Measurements from ENCODE around the gene RALGDS.

Gene RALGDS

DNA sequence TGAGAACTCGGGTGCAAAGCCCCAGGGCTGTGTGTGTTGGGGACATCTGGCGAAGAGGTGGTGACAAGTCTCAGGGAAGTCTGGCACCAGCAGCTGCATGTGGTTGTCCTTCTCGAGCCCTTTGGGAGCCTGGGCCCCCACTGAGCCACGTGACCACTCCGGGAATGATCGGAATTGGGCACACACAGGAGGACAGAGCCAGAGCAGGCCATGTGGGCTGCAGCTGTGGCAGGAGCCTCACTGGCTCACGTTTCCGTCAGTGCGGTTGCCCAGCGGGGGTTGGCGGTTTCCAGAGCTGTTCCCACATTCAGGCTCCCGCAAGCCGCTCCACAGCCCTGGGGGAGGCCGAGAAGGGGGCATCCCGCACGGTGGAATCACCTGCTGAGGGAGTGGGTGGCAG lies 66.1 kb downstream of the RALGDS start:
- DNase-seq (ENCODE audit: low read depth, low spot score), result no peak

DNA sequence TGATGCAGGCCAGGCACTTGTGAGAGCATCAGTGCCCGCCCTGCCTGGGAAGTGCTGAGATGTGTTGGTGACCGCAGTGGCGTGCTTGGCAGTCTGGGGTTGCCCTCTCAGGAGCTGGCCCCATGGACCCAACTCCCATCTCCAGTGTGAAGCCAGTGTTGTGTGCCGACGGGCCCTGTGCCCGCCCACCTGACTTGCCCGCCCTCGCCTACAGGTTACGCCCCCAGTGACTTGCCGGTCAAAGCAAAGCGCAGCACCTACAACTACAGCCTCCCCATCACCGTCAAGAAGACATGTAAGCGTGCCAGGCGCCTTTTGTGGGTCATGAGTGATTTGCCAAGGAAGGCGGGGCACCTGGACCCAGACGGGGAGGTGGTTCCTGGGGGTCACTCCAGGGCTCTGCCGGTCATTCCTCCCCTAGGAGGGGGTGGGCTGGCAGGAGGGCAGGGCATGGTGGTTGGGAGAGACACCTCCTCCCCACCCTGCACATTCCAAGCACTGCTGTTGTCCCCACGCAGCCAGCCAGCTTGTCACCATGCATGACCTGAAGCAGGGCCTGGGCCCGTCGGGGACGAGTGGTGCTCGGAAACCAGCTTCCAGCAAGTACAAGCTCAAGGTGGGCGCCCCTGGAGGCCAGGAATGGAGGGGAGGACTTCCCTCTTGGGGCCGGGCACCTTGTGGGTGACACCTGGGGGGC lies 66.7 kb downstream of the RALGDS start:
- DNase-seq (ENCODE audit: low read depth, low spot score), result no peak

DNA sequence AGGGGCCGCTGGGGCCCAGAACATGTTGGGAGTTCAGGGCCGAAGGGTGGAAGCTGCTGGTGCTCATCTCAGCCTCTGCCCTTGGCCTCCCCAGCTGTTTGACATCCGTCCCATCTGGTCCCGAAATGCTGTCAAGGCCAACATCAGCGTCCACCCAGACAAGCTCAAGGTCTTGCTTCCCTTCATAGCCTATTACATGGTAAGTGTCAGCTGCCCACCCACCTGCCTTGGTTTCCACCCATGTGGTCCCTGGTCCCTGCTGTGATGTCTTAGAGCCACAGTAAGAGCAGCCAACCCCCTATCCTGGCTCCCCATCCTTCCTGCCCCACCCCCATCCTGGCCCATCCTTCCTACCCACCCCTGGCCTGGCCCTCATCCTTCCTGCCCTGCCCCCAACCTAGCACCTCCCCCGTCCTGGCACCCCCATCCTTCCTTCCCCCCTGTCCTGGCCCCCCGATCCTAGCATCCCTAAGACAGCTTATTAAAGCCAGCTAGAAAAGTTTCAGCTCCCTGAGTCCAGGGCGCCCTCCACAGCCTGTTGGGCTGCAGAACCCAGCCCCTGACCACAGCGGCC lies 69.0 kb downstream of the RALGDS start:
- DNase-seq (ENCODE audit: low read depth, low spot score), result no peak

DNA sequence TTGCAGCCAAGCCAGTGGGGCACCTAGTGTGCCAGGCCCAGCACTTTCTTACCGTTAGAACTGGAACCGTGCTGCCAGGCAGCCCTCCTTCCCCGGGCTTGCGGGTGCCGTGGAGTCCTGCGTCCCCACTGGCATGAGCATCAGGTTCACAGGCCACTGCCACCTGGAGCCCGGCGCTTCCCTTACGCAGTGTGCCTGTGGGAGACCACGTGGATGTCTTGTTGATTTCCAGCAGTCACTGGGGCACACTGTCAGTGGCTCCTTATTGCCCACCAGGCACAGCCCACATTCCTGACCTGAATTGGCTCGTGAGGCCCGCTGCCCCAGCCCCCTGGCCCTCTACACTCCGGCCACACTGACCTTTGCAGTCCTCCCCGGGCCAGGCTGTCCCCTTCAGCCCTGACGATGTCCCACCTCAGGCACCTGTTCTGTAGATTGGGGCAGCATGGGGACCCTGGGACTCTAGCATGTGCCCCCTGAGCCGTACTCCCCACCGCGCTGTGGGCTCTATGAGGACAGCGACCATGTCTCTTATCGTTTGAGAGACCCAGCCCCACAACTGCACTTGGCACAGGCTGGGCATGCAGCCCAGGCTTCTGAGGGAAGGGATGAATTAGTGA lies 69.6 kb downstream of the RALGDS start:
- no peak for DNase-seq (ENCODE audit: low read depth, low spot score)

DNA sequence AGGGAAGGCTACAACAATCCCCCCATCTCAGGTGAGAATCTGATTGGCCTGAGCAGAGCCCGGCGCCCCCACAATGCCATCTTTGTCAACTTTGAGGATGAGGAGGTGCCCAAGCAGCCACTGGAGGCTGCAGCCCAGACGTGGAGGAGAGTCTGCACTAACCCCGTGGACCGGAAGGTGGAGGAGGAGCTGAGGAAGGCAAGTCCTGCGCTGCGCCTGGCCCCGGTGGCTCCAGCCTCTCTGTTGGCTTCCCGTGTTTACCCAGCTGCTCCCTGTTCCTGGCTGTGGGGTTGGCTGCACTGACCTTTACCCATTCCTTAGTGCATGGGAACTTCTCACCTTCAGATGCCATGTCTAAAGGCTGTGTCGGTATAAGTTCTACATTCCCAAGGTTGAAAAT lies 70.3 kb downstream of the RALGDS start:
- DNase-seq (ENCODE audit: low read depth, low spot score), result no peak

DNA sequence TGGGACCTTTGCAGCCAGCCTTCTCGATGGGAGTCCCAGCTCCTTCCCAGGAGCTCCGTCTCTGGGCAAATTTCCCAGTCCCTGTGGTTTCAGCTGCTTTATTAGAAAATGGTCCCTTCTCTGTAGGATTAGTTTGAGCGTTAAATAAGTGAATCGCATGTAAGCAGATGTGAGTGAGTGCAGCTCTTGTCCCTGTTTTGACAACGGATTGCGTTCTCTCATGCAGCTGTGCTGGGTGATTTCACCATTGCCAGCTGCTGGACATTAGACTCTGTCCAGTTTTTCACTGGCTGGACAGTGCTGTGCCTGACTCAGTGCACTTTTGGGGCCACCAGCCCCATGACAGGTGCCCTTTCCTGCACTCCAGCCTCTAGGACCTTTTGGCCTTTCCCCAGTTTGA lies 70.9 kb downstream of the RALGDS start:
- DNase-seq (ENCODE audit: low read depth, low spot score), result no peak

DNA sequence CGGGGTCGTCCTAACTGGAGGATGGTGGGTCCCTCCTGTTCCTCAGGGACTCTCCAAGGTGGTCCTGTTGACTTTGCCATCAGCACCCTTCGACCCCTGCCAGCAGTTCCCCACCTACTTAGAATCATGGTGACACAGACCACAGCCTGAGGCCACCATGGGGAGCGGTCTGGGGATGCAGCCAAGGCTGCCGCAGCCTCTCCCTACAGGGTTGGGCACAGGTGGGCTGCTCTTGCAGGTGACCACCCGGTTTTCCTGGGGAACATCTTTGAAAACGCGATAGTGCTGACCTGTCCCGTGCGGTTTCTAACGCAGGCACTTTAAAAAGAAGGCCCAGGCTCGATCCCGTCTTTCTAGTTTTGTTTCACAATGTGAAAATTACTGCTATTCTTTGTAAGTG lies 72.0 kb downstream of the RALGDS start:
- DNase-seq (ENCODE audit: low read depth, low spot score), result no peak

DNA sequence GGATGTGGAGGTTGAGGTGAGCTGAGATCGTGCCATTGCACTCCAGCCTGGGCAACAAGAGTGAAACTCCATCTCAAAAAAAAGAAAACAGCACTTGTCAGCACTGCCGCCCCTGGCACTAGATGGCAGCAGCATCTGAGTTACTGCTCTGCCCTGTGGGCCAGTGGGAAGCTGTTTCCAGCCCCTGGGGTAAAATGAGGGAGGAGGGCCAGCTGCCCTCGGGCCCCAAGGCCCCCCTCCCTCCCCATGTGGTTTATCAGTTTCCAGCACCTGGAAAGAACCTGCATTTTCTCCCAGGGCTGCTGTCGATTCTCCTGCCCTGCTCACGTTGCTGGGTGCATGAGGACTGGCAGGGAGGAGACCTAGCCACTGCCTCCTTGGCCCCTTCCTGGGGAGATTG lies 72.4 kb downstream of the RALGDS start:
- no peak for DNase-seq (ENCODE audit: low read depth, low spot score)

Data from activated naive CD8-positive, alpha-beta T cell treated with anti-CD3 and anti-CD28 coated beads, Interleukin-2, amount 50 U/mL, for 16 hours (primary cell).